Calu3 (cell line): Measurements from ENCODE around the gene LAIR1. TPM values are rescaled to one million over a fixed set of nuclear protein-coding genes. Genes with fewer than 3 reads are reported as not detected.

Source experiments
- BruUV-seq: library from RNA; stranded (reverse); fragments of 400-500 nt; replicated peaks from 2 replicates; lab custom pipeline; 2021; lab: Mats Ljungman, UMichigan
- CTCF ChIA-PET: fragments of 300-600 bp; sonication (Branson Sonifier 250); formaldehyde crosslinking; loops from one replicate; lab custom pipeline; 2022; ENCODE audit warnings: antibody characterized with exemption; lab: Charles Lee
- DNase-seq: peaks from one replicate; pipeline ENCODE4 v3.0.0; 2022
- H3K27ac Mint-ChIP-seq: one replicate; pipeline ENCODE4 v1.8.0; 2022; ENCODE audit warnings: mixed read lengths; ENCODE audit not compliant: unreplicated experiment
- H3K27me3 Mint-ChIP-seq: one replicate; pipeline ENCODE4 v1.8.0; 2022; ENCODE audit warnings: mixed read lengths; ENCODE audit not compliant: unreplicated experiment
- H3K36me3 Mint-ChIP-seq: one replicate; pipeline ENCODE4 v1.8.0; 2022; ENCODE audit warnings: mild to moderate bottlenecking, moderate library complexity, mixed read lengths; ENCODE audit not compliant: insufficient read depth, unreplicated experiment
- H3K4me1 Mint-ChIP-seq: one replicate; pipeline ENCODE4 v1.8.0; 2022; ENCODE audit warnings: mild to moderate bottlenecking, low read depth, mixed read lengths; ENCODE audit not compliant: unreplicated experiment
- H3K4me3 Mint-ChIP-seq: one replicate; pipeline ENCODE4 v1.8.0; 2022; ENCODE audit warnings: mild to moderate bottlenecking, low read depth, moderate library complexity, mixed read lengths; ENCODE audit not compliant: unreplicated experiment
- H3K9me3 Mint-ChIP-seq: one replicate; pipeline ENCODE4 v1.8.0; 2022; ENCODE audit warnings: low read depth, mixed read lengths; ENCODE audit not compliant: unreplicated experiment
- CTCF ChIP-seq: fragments of 200-600 bp; IDR thresholded peaks from one replicate; pipeline ENCODE4 v1.8.0; 2022; ENCODE audit warnings: antibody characterized with exemption; ENCODE audit not compliant: unreplicated experiment
- intact Hi-C: fragments of 100-400 bp; cut with micrococcal nuclease; formaldehyde crosslinking; loops from one replicate; pipeline ENCODE4 v1.10.0; 2022; ENCODE audit not compliant: unreplicated experiment
- total RNA-seq: library from RNA; stranded (reverse); gene quantifications from 2 replicates; pipeline ENCODE4 v1.2.3, GENCODE V29; 2022

Gene LAIR1
- total RNA-seq, 1 experiment from 2014 or later: 0.83 TPM

GRCh38 chr19:54354761-54355160 lies 10.0 kb downstream of the LAIR1 start:
- CTCF ChIA-PET: interaction anchor here (0.6 to 1.5 kb wide), 3 partner anchors 9 to 191 kb away, joined by 3 read pairs; no protein-coding TSS in a partner anchor
- Mint-ChIP-seq H3K4me3 (no peak overlapping the region), H3K36me3 (no peaks in the 10 kb centered on the region), H3K27me3 (peaks cover 19% of the 10 kb centered on the region), H3K9me3 (no peaks in the 10 kb centered on the region), H3K27ac (no peak overlapping the region), H3K4me1 (peaks cover 8% of the 10 kb centered on the region)
- no peak for DNase-seq
- TF ChIP-seq CTCF: no peak
- BruUV-seq: no TSS peak
- intact Hi-C loops: loop anchor here (1.0 kb wide), 1 partner anchor 29 kb away; no protein-coding TSS in a partner anchor

DNA sequence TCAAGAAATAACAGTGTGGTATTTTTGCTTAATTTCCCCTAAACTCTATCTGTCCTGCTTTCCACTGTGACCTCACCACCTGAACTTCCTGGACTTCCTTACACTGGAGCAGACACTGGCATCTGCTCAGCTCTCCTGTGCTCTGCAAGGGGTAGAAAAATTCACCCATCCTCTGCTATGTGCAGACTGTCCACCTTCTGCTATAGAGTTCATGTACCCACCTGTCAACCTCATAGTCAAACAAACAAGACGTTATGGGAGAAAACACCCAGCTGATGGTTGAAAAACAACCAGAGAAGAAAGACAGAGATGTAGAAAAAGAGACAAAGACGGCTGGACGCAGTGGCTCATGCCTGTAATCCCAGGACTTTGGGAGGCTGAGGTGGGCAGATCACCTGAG lies 12.2 kb downstream of the LAIR1 start:
- Mint-ChIP-seq H3K36me3 (peaks cover 8% of the 10 kb centered on the region), H3K9me3 (peaks cover 9% of the 10 kb centered on the region), H3K27ac (no peak overlapping the region), H3K4me3 (no peak overlapping the region), H3K27me3 (peaks cover 33% of the 10 kb centered on the region), H3K4me1 (peaks cover 11% of the 10 kb centered on the region)
- CTCF ChIA-PET: interaction anchor here (0.7 kb wide), 1 partner anchor 33 kb away, joined by 3 read pairs; no protein-coding TSS in a partner anchor
- BruUV-seq: no TSS peak
- intact Hi-C loops: no loop called here
- no peak for DNase-seq
- no peak for TF ChIP-seq CTCF

DNA sequence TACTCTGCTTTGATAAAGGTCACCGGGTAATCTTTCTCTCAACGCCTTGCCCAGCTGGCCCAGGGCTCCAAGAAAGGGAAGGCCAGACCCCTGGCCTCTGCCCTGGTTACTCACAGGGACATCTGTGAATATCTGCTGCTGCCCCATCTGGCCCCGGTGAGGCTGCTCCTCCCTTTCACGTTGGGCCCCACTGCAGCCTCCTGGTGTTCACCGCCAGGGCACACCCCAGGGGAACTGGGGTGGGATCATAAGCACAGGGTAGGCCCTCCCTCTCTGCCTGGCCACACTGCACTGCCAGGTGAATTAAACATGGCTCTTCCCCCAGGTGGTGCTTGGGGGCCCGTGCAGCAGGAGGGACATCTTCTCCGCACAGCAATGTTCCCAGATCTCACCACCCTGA lies 12.7 kb downstream of the LAIR1 start:
- no peak for DNase-seq
- CTCF ChIA-PET: no interaction called here
- Mint-ChIP-seq H3K4me1 (peaks cover 15% of the 10 kb centered on the region), H3K36me3 (peaks cover 8% of the 10 kb centered on the region), H3K27ac (no peak overlapping the region), H3K27me3 (peaks cover 33% of the 10 kb centered on the region), H3K9me3 (peaks cover 13% of the 10 kb centered on the region), H3K4me3 (no peak overlapping the region)
- intact Hi-C loops: no loop called here
- no TSS peak for BruUV-seq
- TF ChIP-seq CTCF: no peak

- intact Hi-C loops: no loop called here
- no peak for DNase-seq
- BruUV-seq: no TSS peak
- peaks cover 33% of the 10 kb centered on the region for H3K27me3 Mint-ChIP-seq
- no peak for TF ChIP-seq CTCF
- H3K9me3 Mint-ChIP-seq: peaks cover 15% of the 10 kb centered on the region
- no peak overlapping the region for H3K27ac Mint-ChIP-seq
- peaks cover 15% of the 10 kb centered on the region for H3K4me1 Mint-ChIP-seq
- CTCF ChIA-PET: no interaction called here
- no peak overlapping the region for H3K4me3 Mint-ChIP-seq
- peaks cover 8% of the 10 kb centered on the region for H3K36me3 Mint-ChIP-seq
Measured at GRCh38 chr19:54351474-54351873, 13.3 kb downstream of the LAIR1 start.
